IMR-90 (cell line): Measurements from ENCODE around the gene PTGES2. TPM values are rescaled to one million over a fixed set of nuclear protein-coding genes. Genes with fewer than 3 reads are reported as not detected.
A peak's percentile ranks its signal among the peaks of the same experiment; 100 is the strongest.

ENCODE experiments used
- CEBPB ChIP-seq: IDR thresholded peaks from 2 replicates; pipeline ENCODE4 v1.6.1; 2012; ENCODE audit warnings: low read depth, low read length, improper control_type of control experiment
- SMC3 ChIP-seq: fragments of 150-350 bp; IDR thresholded peaks from 2 replicates; pipeline ENCODE4 v1.6.1; 2016; ENCODE audit warnings: low read depth, mild to moderate bottlenecking, antibody characterized with exemption, low read length, moderate library complexity
- USF2 ChIP-seq: fragments of 150-350 bp; IDR thresholded peaks from 2 replicates; pipeline ENCODE4 v1.6.1; 2017; ENCODE audit warnings: mild to moderate bottlenecking, antibody characterized with exemption, low read length, low read depth
- polyA plus RNA-seq, 3 experiments: library from polyadenylated mRNA; depleted of rRNA; stranded (reverse); fragments of >200 nt; gene quantifications; 2 replicates each; pipeline ENCODE4 v1.2.3, GENCODE V29; 2012; ENCODE audit warnings: low replicate concordance in 1 of 3
- total RNA-seq: library from RNA; depleted of rRNA; stranded (reverse); fragments of >200 nt; gene quantifications from 2 replicates; pipeline ENCODE4 v1.2.3, GENCODE V29; 2012

PTGES2 gene
- total and polyA plus RNA-seq, 2 of the 4 experiments (the other 2 are of a cell fraction): 100 to 107 TPM

GRCh38 chr9:128098297-128099230 is 29.0 kb downstream of the PTGES2 start (continued):
- no peak for TF ChIP-seq SMC3
- TF ChIP-seq CEBPB: peak; percentile 96
- peak; percentile 83 for TF ChIP-seq USF2
